Stimulated activated naive CD8-positive, alpha-beta T cell treated with anti-CD3 and anti-CD28 coated beads, Interleukin-15, amount 100 ng/mL, for 72 hours (primary cell): Measurements from ENCODE around the gene CRYGD.
"Not testable (repeated sequence)": the region's sequence is repeated elsewhere in the genome, so short reads cannot be mapped to it uniquely, and the experiment has no call there.

ENCODE experiments used
- ATAC-seq: fragments of 150-1000 bp; cut with Tn5 transposase; 2 replicates; pipeline ENCODE4 v1.10.0; 2021; ENCODE audit warnings: mild to moderate bottlenecking, moderate library complexity
- DNase-seq, 2 donors: peaks; one replicate each; pipeline ENCODE4 v3.0.0; 2021 to 2022
- H3K27ac Mint-ChIP-seq, 2 donors: one replicate each; pipeline ENCODE4 v1.8.0; 2022; ENCODE audit warnings: mild to moderate bottlenecking in 2 of 2, mixed read lengths in 2 of 2, moderate library complexity in 2 of 2
- H3K27me3 Mint-ChIP-seq: one replicate; pipeline ENCODE4 v1.8.0; 2022; ENCODE audit warnings: mixed read lengths
- H3K4me1 Mint-ChIP-seq: one replicate; pipeline ENCODE4 v1.8.0; 2022; ENCODE audit warnings: mild to moderate bottlenecking, mixed read lengths
- H3K4me3 Mint-ChIP-seq, 2 donors: one replicate each; pipeline ENCODE4 v1.8.0; 2022; ENCODE audit warnings: mild to moderate bottlenecking in 2 of 2, mixed read lengths in 2 of 2, moderate library complexity in 1 of 2
- H3K9me3 Mint-ChIP-seq, 2 donors: one replicate each; pipeline ENCODE4 v1.8.0; 2022; ENCODE audit warnings: mixed read lengths in 2 of 2

CRYGD gene

DNA sequence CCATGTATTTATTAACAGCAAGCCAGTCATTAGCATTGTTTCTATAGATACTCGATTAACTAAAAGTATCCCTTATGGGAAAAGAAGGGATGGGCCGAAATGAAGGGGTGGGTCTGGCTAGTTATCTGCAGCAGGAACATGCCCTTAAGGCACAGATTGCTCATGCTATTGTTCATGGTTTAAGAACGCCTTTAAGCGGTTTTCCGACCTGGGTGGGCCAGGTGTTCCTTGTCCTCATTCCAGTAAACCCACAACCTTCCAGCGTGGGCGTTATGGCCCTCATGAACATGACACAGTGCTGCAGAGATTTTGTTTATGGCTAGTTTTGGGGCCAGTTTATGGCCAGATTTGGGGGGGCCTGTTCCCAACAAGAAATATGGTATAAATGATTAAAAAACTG, 14.0 kb upstream of the CRYGD start:
- ATAC-seq, DNase-seq, H3K4me3 Mint-ChIP-seq, H3K9me3 Mint-ChIP-seq, H3K27me3 Mint-ChIP-seq: not testable (repeated sequence)
- Mint-ChIP-seq H3K4me1 (peaks cover 12% of the 10 kb centered on the region), H3K27ac (peak overlapping the region in 1 of 2 donors; percentile 85)

DNA sequence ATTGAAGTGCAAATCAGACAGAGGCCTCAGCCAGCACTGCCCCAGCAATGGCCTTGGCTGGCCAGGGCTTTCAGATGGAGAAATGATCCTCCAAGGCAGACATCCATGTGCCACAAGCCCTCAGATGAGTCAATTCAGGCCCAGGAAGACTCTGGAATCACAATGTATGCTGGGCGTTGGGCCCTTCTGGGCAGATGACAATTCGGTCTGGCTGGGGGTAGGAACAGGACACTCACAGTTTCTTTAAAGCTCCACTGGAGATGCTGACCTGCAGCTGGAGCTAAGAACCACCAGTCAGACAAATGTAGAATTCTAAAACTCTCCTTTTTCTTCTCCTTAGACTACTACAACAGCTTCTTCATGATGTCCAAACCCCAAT, 12.4 kb upstream of the CRYGD start:
- DNase-seq (no peak), ATAC-seq (no peak)
- H3K9me3 Mint-ChIP-seq, result peaks cover 0 to 9% of the 10 kb centered on the region in 2 donors
- peaks cover 12% of the 10 kb centered on the region for H3K4me1 Mint-ChIP-seq
- H3K4me3 Mint-ChIP-seq, result no peak overlapping the region
- no peak overlapping the region for H3K27ac Mint-ChIP-seq
- no peaks in the 10 kb centered on the region for H3K27me3 Mint-ChIP-seq

DNA sequence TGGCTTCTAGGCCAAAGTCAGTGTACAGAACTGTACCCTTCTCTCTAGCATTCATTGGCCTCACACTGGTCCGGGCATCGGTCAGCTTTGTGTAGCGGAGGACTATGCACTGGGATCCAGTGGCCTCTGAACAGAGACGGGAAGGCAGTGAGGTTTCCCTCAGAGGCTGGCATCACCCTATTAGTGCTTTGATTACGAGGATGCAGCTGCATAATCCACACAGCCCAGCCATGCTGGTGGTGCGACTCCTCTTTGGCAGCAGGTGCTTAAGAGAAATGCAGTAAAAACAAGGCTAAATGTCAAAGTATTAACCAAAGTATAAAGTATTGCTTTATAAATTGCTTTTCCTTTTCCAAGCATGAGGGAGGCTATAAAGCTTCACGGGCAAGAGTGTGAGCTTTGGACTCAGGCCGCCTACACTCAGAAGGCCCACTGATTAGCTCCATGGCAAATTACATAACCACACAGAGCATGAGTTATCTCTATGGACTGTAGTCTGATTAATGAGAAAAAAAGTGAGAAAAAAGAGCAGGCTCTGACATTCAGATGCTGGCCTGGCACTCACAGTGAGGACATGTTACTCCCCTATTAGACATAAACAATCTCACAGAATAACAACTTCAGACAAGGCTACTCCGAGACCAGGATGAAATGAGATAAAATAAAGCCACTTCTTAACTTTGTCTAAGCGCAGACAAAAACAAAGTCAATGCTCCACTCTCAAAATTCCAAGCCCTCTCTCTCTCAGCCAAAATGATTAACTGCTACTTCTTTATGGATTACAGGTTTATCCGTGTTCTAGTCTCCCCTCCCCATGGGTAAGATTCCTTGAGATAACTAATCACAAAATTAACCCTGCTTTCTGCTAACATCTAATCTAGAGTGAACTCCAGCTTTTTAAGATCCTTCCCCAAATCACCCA, 11.7 kb upstream of the CRYGD start:
- peaks cover 12% of the 10 kb centered on the region for H3K4me1 Mint-ChIP-seq
- no peak for ATAC-seq

DNA sequence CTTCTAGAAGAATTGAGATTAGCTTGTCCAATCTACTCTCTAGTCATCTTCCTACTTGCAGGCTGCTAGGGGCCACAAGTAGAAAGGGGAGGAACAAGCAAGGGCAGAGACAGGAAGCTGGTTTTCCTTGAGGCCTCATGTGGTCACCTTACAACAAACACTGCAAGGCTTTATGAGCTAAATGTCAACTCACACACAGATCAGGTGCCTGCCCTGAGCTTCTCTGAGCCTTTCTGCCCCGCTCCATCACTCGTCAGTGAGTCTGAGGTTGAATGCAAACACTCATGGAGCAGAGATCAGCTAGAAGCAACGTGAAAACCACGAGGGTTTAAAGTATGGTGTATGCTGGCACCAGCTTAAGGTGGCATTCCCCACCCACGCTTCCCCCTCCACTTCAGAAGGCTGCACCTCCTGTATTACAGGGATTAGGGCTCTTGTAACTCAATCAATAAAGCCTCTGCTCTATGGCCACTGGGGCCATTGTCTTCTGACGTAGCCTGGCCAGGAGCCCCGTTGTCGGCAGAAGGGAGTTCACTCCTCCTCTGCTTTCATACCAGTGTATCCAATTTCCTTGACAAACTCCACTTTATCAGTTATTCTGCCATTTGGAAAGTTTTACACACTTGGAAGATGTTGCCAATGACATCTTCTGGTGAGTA, 10.7 kb upstream of the CRYGD start:
- Mint-ChIP-seq H3K4me3 (no peak overlapping the region), H3K9me3 (peaks cover 0 to 9% of the 10 kb centered on the region in 2 donors), H3K4me1 (peaks cover 12% of the 10 kb centered on the region), H3K27ac (no peak overlapping the region), H3K27me3 (no peaks in the 10 kb centered on the region)
- DNase-seq, result peak; percentile 23 to 36
- ATAC-seq, result peak; percentile 90

More for the DNA sequence above, 11.7 kb upstream of the CRYGD start:
- Mint-ChIP-seq H3K27me3 (no peaks in the 10 kb centered on the region), H3K27ac (no peak overlapping the region), H3K9me3 (peaks cover 0 to 9% of the 10 kb centered on the region in 2 donors), H3K4me3 (no peak overlapping the region)
- no peak for DNase-seq

DNA sequence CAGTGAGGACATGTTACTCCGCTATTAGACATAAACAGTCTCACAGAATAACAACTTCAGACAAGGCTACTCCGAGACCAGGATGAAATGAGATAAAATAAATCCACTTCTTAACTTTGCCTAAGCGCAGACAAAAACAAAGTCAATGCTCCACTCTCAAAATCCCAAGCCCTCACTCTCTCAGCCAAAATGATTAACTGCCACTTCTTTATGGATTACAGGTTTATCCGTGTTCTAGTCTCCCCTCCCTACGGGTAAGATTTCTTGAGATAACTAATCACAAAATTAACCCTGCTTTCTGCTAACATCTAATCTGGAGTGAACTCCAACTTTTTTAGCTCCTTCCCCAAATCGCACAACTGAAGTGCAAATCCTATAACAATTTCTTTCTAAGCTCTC, 6.4 kb upstream of the CRYGD start:
- ATAC-seq (no peak), DNase-seq (no peak)
- no peak overlapping the region for H3K4me3 Mint-ChIP-seq
- H3K4me1 Mint-ChIP-seq, result peaks cover 11% of the 10 kb centered on the region
- H3K27me3 Mint-ChIP-seq, result peaks cover 3% of the 10 kb centered on the region
- no peaks in the 10 kb centered on the region for H3K9me3 Mint-ChIP-seq
- no peak overlapping the region for H3K27ac Mint-ChIP-seq

DNA sequence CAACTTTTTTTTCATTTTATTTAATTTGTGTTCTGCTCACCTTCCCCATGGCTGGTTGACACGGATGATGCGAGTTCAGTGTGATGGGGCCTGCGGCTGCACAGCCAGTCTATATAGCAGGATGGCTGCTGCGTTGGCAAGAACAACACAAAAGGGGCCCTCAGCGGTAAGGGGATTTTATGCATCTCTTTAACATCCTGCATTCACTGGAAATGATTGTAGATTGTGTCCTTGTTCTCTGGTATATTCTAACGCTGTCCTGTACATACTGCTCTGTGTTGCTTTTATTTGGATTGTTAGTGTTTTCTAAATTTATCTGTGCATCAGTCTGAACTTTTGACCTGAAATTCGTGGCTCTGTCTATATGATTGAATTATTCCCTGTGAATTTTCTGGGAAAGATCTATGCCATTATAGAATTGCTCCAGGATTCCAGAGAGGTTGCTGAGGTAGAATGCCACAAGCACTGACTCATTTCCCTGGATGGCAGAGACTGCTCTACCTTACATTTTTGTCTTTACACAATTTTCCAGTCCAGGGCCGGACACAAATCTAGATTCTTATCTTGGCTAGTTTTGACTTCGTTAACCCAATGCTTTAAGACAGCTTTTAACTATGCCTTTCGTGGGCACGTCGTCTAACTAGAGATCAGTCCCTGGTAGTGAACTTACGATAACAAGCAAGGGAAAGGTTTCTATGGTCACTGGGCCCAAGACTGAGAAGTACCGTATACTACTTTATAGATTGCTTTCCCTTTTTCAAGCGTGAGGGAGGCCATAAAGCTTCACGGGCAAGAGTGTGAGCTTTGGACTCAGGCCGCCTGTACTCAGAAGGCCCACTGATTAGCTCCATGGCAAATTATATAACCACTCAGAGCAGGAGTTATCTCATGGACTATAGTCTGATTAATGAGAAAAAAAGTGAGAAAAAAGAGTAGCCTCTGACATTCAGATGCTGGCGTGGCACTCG, 5.7 kb upstream of the CRYGD start, which contains the start of gene CRYGC:
Gene CRYGC, minus strand, starts transcription at position 85 of the 968 bp plus-strand sequence. Its CDS starts 36 bp downstream, at position 49.
- DNase-seq (no peak), ATAC-seq (no peak)
- Mint-ChIP-seq H3K4me1 (peaks cover 4% of the 10 kb centered on the region), H3K27me3 (peaks cover 10% of the 10 kb centered on the region), H3K4me3 (no peak within 1 kb of the TSS), H3K27ac (no peak within 1 kb of the TSS), H3K9me3 (no peaks in the 10 kb centered on the region)

DNA sequence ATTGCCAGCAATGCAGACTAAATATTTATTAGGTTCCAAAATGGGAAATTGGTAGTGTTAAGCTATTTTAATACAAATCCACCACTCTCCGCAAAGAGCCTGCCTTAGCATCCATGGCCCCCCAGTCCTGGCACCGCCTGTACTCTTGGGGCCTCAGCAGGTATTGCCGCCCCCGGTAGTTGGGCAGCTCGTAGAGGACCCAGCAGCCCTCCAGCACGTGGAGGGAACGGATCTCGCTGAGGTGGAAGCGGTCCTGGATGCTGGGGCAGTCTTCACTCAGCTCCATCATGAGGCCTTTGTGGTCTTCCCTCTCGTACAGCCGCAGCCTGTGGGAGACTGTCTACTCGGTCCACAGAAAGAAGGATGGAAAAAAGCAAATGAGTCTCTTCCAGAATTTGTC, 3.8 kb upstream of the CRYGD start:
- Mint-ChIP-seq H3K4me1 (peaks cover 11% of the 10 kb centered on the region), H3K9me3 (no peaks in the 10 kb centered on the region), H3K4me3 (no peak overlapping the region), H3K27me3 (peaks cover 25% of the 10 kb centered on the region), H3K27ac (no peak overlapping the region)
- no peak for ATAC-seq
- no peak for DNase-seq

DNA sequence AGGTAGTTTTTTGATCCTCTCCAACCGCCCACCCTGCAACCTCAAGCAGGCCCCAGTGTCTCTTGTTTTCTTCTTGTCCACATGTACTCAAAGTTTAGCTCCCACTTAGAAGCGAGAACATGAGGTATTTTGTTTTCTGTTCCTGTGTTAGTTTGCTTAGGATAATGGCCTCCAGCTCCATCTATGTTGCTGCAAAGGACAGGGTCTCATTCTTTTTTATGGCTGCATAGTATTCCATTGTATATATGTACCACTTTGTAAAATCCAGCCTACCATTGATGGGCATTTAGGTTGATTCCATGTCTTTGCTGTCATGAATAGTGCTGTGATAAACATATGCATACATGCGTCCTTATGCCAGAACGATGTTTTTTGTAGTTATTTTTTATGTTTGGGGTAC, 2.8 kb upstream of the CRYGD start:
- Mint-ChIP-seq H3K27ac (no peak overlapping the region), H3K27me3 (peaks cover 25% of the 10 kb centered on the region), H3K4me3 (no peak overlapping the region), H3K4me1 (peaks cover 11% of the 10 kb centered on the region), H3K9me3 (no peaks in the 10 kb centered on the region)
- DNase-seq, result no peak
- no peak for ATAC-seq

DNA sequence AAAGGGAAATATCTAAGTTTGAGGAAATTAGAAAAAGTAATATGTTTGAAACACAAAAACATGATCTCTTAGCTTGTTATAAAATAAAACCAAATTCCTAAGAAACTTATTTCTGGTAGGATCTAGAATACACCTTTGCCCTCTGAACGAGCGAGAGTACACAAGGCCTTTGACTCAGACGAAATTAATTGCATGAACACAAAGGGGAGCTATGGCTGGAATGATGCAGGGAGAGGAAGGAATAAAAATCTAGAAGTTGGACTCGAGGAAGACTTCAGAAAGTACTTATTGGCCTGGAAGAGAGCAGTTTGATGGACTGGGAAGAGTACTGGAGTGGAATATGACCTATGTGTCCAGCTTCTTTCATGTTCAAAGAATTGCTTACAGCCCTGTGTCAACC, 927 bp upstream of the CRYGD start:
- Mint-ChIP-seq H3K4me1 (peaks cover 11% of the 10 kb centered on the region), H3K4me3 (no peak overlapping the region), H3K27me3 (peaks cover 33% of the 10 kb centered on the region), H3K9me3 (no peaks in the 10 kb centered on the region), H3K27ac (no peak overlapping the region)
- no peak for ATAC-seq
- DNase-seq, result no peak

DNA sequence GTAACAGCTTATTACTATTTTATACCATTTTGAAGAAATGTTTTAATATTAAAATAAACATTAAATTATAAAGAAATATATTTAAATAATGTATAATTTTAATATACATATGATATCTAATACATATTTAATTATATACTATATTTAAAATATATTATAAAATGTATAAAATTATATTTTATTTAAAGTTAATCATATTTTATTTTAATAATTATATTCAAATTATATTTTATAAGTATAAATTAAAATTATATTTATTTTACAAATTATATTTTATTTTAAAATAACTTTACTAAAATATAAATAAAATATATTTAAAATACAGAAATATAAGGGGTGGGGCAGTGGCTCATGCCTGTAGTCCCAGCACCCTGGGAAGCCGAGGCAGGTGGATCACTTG, 2.1 kb downstream of the CRYGD start:
- H3K27me3 Mint-ChIP-seq, result peaks cover 33% of the 10 kb centered on the region
- H3K4me3 Mint-ChIP-seq, result no peak overlapping the region
- DNase-seq (no peak), ATAC-seq (no peak)
- H3K9me3 Mint-ChIP-seq, result no peaks in the 10 kb centered on the region
- H3K27ac Mint-ChIP-seq, result no peak overlapping the region
- H3K4me1 Mint-ChIP-seq, result peaks cover 11% of the 10 kb centered on the region

DNA sequence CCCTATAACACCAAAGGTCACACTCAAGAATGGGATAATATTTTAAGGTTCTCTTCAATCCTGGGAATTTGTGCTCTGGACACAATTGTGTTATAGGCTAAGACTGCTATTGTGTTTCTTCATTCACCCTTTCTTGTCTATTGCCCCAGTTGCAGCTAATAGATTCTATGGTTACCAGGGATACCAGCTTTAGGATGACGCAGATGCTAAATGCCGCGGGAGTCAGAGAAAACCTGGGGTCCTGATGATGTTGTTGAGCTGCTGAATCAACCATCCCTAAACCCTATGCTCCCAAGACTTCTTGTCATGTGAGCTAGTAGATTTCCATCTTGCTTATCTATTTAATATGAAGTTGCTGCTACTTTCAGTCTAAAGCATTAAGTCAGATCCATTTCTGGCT, 5.4 kb downstream of the CRYGD start:
- peaks cover 3% of the 10 kb centered on the region for H3K4me1 Mint-ChIP-seq
- H3K4me3 Mint-ChIP-seq, result no peak overlapping the region
- no peak for DNase-seq
- no peaks in the 10 kb centered on the region for H3K9me3 Mint-ChIP-seq
- no peak for ATAC-seq
- no peak overlapping the region for H3K27ac Mint-ChIP-seq
- H3K27me3 Mint-ChIP-seq, result peaks cover 12% of the 10 kb centered on the region

DNA sequence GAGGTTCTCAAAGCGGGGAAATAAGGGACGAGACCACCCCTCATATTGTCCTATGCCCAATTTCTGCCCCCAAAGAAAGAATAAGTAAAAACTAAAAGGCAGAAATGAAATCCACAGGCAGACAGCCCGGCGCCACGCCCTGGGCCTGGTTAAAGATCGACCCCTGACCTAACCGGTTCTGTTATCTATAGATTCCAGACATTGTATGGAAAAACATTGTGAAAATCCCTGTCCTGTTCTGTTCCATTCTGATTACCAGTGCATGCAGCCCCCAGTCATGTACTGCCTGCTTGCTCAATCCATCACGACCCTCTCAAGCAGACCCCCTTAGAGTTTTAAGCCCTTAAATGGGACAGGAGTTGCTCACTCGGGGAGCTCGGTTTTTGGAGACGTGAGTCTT, 6.9 kb downstream of the CRYGD start:
- not testable (repeated sequence) for H3K4me1 Mint-ChIP-seq, ATAC-seq, H3K4me3 Mint-ChIP-seq, DNase-seq, H3K27ac Mint-ChIP-seq, H3K9me3 Mint-ChIP-seq
- H3K27me3 Mint-ChIP-seq, result peaks cover 22% of the 10 kb centered on the region

DNA sequence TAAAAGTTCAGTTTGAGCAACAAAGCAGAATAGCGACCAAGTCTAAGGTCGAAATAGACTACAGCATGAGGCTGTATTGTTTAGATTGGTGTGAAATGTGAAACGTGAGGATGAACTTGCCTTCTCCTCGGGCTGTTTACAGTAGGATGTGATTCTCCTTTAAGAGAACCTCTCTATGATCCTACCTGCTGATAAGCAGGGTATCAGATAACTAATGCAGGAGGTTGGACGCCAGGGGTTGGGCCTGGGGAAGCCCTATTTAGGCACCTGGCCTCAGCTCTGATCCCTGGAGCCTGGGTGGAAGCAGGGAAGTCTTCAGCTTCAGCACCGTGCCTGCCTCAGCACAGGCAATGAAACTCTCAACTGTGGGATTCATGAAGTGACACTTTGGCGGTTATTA, 11.4 kb downstream of the CRYGD start:
- peaks cover 35% of the 10 kb centered on the region for H3K27me3 Mint-ChIP-seq
- H3K4me3 Mint-ChIP-seq, result no peak overlapping the region
- H3K9me3 Mint-ChIP-seq, result no peaks in the 10 kb centered on the region
- no peak overlapping the region for H3K27ac Mint-ChIP-seq
- ATAC-seq (no peak), DNase-seq (no peak)
- no peaks in the 10 kb centered on the region for H3K4me1 Mint-ChIP-seq

DNA sequence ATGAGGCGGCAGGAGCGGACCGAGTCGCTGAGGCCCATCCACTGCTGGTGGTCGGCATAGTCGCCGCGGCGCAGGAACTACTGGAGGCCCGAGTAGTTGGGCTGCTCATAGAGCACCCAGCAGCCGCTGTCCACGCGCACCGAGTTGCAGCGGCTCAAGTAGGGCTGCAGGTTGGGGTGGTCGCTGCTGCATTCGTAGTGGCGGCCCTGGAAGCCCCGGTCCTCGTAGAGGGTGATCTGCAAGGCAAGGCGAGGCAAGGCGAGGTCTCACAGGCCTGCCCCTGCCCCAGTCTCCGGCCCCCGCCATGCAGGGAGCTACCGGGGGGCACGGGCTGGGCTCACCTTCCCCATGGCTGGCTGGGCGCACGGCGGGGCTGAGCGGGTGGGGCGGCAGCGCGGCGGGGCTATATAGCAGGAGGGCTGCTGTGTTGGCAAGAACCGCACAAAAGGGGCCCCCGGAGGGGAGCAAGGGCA, 12.0 kb downstream of the CRYGD start:
- not testable (repeated sequence) for H3K9me3 Mint-ChIP-seq, H3K4me1 Mint-ChIP-seq, DNase-seq, H3K4me3 Mint-ChIP-seq, H3K27ac Mint-ChIP-seq
- peak; percentile 79 for ATAC-seq
- peaks cover 37% of the 10 kb centered on the region for H3K27me3 Mint-ChIP-seq

DNA sequence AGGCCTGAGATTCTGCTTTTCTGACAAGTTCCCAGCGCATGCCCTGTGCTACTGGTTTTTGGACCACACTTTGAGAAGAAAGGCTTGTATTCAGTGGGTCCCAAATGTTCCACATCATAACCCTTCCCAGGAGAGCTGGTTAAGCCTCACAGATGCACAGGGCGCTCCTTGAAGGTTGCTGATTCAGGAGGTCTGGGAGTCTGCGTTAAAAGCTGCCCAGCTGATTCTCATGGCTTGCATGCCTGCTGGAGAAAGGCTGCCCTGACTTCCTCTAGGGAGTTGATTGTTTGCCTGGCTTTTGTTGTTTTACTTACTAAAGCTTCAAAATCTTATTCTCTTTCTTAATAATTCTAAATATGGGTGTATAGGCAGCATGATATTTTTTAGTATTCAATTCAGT, 20.7 kb downstream of the CRYGD start:
- Mint-ChIP-seq H3K4me1 (peaks cover 9% of the 10 kb centered on the region), H3K27me3 (peaks cover 14% of the 10 kb centered on the region), H3K27ac (no peak overlapping the region), H3K9me3 (no peaks in the 10 kb centered on the region), H3K4me3 (no peak overlapping the region)
- ATAC-seq, result no peak
- no peak for DNase-seq
